ENCODE measurements around the gene C5AR1.
A peak's percentile ranks its signal among the peaks of the same experiment; 100 is the strongest.
"Not testable (repeated sequence)": the region's sequence is repeated elsewhere in the genome, so short reads cannot be mapped to it uniquely, and the experiment has no call there.

C5AR1 gene

GRCh38 chr19:47309608-47310007, at the start of gene C5AR1:
C5AR1 (plus strand) TSS chr19:47309861; CDS start chr19:47309896, 35 bp downstream.
- no peak for DNase-seq (ENCODE audit: extremely low read depth in 1 of 2, low read depth in 1 of 2)

GRCh38 chr19:47260476-47260875, 49.2 kb upstream of the C5AR1 start:
- no peak for DNase-seq (ENCODE audit: extremely low read depth in 1 of 2, low read depth in 1 of 2)

- DNase-seq (ENCODE audit: extremely low read depth in 1 of 2, low read depth in 1 of 2), result not testable (repeated sequence)
Measured at GRCh38 chr19:47261946-47262793, 47.5 kb upstream of the C5AR1 start.

GRCh38 chr19:47264629-47265028, 45.0 kb upstream of the C5AR1 start:
- no peak for DNase-seq (ENCODE audit: extremely low read depth in 1 of 2, low read depth in 1 of 2)

- DNase-seq (ENCODE audit: extremely low read depth in 1 of 2, low read depth in 1 of 2), result no peak
Measured at GRCh38 chr19:47266401-47266941, 43.2 kb upstream of the C5AR1 start.

- no peak for DNase-seq (ENCODE audit: extremely low read depth in 1 of 2, low read depth in 1 of 2)
Measured at GRCh38 chr19:47267350-47267759, 42.3 kb upstream of the C5AR1 start.

- no peak for DNase-seq (ENCODE audit: extremely low read depth in 1 of 2, low read depth in 1 of 2)
Measured at GRCh38 chr19:47268028-47268427, 41.6 kb upstream of the C5AR1 start.

- no peak for DNase-seq (ENCODE audit: extremely low read depth in 1 of 2, low read depth in 1 of 2)
Measured at GRCh38 chr19:47269596-47269995, 40.1 kb upstream of the C5AR1 start.

GRCh38 chr19:47270408-47270807, 39.3 kb upstream of the C5AR1 start:
- DNase-seq (ENCODE audit: extremely low read depth in 1 of 2, low read depth in 1 of 2), result no peak

GRCh38 chr19:47271949-47272348, 37.7 kb upstream of the C5AR1 start:
- DNase-seq (ENCODE audit: extremely low read depth in 1 of 2, low read depth in 1 of 2), result no peak

GRCh38 chr19:47272448-47273312, 37.0 kb upstream of the C5AR1 start:
- no peak for DNase-seq (ENCODE audit: extremely low read depth in 1 of 2, low read depth in 1 of 2)

GRCh38 chr19:47273313-47274070, 36.2 kb upstream of the C5AR1 start:
- DNase-seq (ENCODE audit: extremely low read depth in 1 of 2, low read depth in 1 of 2), result peak; percentile 66 to 83

- DNase-seq (ENCODE audit: extremely low read depth in 1 of 2, low read depth in 1 of 2), result peak; percentile 97 to 100
Measured at GRCh38 chr19:47274071-47274890, 35.4 kb upstream of the C5AR1 start, which contains the start of gene INAFM1. INAFM1 (plus strand) TSS chr19:47274885; CDS start chr19:47274920, 35 bp downstream.

- DNase-seq (ENCODE audit: extremely low read depth in 1 of 2, low read depth in 1 of 2), result no peak
Measured at GRCh38 chr19:47274891-47275761, 34.5 kb upstream of the C5AR1 start.

GRCh38 chr19:47275791-47276461, 33.7 kb upstream of the C5AR1 start:
- DNase-seq (ENCODE audit: extremely low read depth in 1 of 2, low read depth in 1 of 2), result no peak

- not testable (repeated sequence) for DNase-seq (ENCODE audit: extremely low read depth in 1 of 2, low read depth in 1 of 2)
Measured at GRCh38 chr19:47276513-47276912, 33.1 kb upstream of the C5AR1 start.

GRCh38 chr19:47280183-47280797, 29.4 kb upstream of the C5AR1 start:
- no peak for DNase-seq (ENCODE audit: extremely low read depth in 1 of 2, low read depth in 1 of 2)

Measured in activated CD8-positive, alpha-beta memory T cell treated with anti-CD3 and anti-CD28 coated beads for 1 hour (primary cell).